GM12873 (cell line): ENCODE measurements around the gene ZNF488.

Source experiments
- TF ChIP-seq, protein P1 (sequence below): IDR thresholded peaks from 2 replicates; pipeline ENCODE4 v1.5.1; 2012; ENCODE audit warnings: low read depth, mild to moderate bottlenecking, moderate library complexity, low read length, control low read depth; ENCODE audit not compliant: insufficient read depth; ENCODE audit errors: missing control alignments

The ZNF488 gene

DNA sequence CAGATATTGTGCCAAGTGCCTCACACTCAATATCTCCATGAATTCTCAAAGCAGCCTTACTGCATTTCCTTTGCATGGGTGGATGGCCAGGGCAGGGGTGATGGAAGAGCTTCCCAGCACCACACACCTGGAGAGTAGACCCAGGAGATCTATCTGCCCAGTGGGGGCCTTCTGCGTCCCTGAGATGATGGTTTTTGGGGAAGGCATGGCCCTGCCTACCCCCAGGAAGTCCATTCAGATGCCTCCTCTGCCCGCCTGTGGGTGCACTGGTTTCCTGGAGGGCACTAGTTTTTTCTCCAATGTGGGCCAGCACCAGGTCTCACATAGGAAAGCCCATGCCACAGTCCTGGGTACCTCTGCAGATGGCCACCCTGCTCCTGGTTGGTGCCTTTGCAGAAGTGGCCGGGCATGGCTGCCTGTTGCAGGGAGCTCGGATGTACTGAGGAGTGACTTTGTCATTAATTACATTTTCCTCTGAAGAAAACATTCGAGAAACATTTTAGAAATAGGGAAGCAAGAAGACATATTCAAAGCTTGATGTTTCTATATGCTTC lies 28.2 kb upstream of the ZNF488 start:
- TF ChIP-seq, protein P1, sequence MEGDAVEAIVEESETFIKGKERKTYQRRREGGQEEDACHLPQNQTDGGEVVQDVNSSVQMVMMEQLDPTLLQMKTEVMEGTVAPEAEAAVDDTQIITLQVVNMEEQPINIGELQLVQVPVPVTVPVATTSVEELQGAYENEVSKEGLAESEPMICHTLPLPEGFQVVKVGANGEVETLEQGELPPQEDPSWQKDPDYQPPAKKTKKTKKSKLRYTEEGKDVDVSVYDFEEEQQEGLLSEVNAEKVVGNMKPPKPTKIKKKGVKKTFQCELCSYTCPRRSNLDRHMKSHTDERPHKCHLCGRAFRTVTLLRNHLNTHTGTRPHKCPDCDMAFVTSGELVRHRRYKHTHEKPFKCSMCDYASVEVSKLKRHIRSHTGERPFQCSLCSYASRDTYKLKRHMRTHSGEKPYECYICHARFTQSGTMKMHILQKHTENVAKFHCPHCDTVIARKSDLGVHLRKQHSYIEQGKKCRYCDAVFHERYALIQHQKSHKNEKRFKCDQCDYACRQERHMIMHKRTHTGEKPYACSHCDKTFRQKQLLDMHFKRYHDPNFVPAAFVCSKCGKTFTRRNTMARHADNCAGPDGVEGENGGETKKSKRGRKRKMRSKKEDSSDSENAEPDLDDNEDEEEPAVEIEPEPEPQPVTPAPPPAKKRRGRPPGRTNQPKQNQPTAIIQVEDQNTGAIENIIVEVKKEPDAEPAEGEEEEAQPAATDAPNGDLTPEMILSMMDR, result no peak

- TF ChIP-seq, protein P1, result no peak
These were observed 26.8 kb upstream of the ZNF488 start for GRCh38 chr10:47410862-47411261.

GRCh38 chr10:47410271-47410670 lies 26.2 kb upstream of the ZNF488 start:
- TF ChIP-seq, protein P1, result no peak

- TF ChIP-seq, protein P1, result no peak
These were observed 25.8 kb upstream of the ZNF488 start for GRCh38 chr10:47409866-47410256.

DNA sequence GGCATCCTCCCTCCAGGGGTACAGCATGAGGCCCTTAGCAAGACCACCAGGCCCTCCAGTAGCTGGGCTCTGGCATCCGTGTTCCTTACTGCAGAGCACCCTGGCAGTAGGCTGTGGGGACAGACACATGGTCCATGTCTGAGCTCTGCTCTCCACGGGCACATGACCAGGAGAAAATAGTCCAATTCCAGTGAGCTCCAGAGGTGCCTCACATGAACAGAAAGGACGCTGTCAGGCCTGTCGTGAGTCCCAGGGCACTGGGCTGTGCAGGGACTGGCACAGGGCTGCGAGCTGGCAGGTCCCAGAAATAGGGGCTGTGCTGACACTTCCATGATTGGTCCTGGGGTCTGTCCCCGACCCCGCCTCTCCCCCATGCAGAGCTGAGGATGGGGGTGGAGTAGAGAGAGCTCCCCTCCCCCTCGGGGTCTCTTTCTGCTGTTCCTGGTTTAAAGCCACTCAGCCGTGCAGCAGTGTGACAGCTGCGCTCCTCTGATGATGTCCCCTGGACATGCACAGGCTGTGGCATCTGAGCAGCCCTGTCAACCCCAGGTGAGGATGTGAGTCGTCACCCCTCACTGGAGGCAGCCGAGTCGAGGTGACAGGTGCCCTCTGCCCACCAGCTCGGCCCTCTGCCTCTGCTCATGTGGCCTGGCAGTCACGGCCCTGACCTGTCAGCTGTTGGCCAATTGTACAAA lies 25.2 kb upstream of the ZNF488 start:
- TF ChIP-seq, protein P1, result no peak

- TF ChIP-seq, protein P1, result no peak
These were observed 24.5 kb upstream of the ZNF488 start for GRCh38 chr10:47408606-47409005.

DNA sequence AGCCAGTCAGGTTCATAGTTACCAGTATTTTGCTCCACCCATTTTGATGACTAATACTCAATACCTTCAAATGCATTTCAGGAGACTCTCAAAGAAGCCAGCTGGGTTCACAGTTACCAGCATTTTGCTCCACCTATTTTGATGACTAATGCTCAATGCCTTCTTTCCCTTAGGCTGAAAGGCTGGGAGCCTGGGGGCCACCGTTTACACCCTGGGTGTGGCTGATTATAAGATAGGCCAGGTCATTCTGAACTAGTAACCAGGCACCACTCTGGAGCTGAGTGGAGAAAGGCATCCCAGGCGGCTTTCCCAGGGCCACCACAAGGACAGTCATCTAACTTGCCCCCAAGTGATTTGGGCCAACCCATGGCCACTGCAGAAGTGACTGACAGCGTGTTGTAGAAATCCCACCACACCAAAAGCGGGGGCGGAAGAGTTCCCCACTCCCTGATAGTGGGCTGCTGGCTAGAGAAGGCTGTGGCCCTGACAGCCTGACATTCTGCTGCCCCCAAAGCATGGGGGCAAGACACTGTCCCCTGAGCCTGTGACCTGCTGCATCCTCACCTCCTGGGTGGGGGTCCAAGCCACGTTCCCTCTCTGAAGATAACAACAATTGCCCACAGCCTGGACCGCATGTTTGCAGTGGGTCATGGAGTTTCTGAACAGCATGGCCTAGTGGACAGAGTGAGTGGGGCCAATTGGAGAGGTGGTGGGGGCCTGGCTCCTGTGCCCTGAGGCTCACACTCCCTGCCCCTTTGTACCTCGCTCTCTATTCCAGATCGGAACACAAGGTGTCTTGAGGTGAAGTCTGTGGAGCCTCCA lies 23.0 kb upstream of the ZNF488 start:
- TF ChIP-seq, protein P1, result no peak
